Keratinocyte (primary cell): Measurements from ENCODE around the gene GDPD2. TPM values are rescaled to one million over a fixed set of nuclear protein-coding genes. Genes with fewer than 3 reads are reported as not detected.

ENCODE experiments used
- DNase-seq: peaks from one replicate; pipeline ENCODE4 v3.0.0-alpha.2; 2011; ENCODE audit warnings: low read depth, missing footprints, low spot score
- FAIRE-seq: peaks from 2 replicates; lab custom pipeline; 2011; peaks lifted over from hg19 to GRCh38; lab: Jason Lieb, UNC
- H2AFZ ChIP-seq: 2 replicates; pipeline ENCODE4 v1.6.0; 2012; ENCODE audit warnings: low read length, control low read depth, inconsistent platforms; ENCODE audit not compliant: control insufficient read depth
- H3K27ac ChIP-seq: 2 replicates; pipeline ENCODE4 v1.5.1; 2011; ENCODE audit warnings: low read length; ENCODE audit not compliant: control insufficient read depth, insufficient read depth
- H3K27me3 ChIP-seq: 3 replicates; pipeline ENCODE4 v1.6.0; 2011; ENCODE audit warnings: low read length; ENCODE audit not compliant: control insufficient read depth, insufficient read depth; ENCODE audit errors: extremely low read depth
- H3K36me3 ChIP-seq, 2 experiments: 2 replicates in 1 of 2; 3 replicates in 1 of 2; pipeline ENCODE4 v1.5.1; 2011; ENCODE audit warnings: low read length in 2 of 2, mild to moderate bottlenecking in 1 of 2; ENCODE audit not compliant: control insufficient read depth in 2 of 2, insufficient read depth in 2 of 2; ENCODE audit errors: extremely low read depth in 1 of 2
- H3K4me1 ChIP-seq: 3 replicates; pipeline ENCODE4 v1.5.1; 2011; ENCODE audit warnings: low read length; ENCODE audit not compliant: control insufficient read depth, insufficient read depth; ENCODE audit errors: extremely low read depth
- H3K4me2 ChIP-seq: 3 replicates; pipeline ENCODE4 v1.6.0; 2011; ENCODE audit warnings: low read depth, low read length; ENCODE audit not compliant: control insufficient read depth, insufficient read depth; ENCODE audit errors: extremely low read depth
- H3K4me3 ChIP-seq, 3 experiments: fragments of 200-600 bp in 1 of 3; sonication (generic) in 1 of 3; 2 replicates in 2 of 3; 3 replicates in 1 of 3; pipeline ENCODE4 v1.5.1; 2011 to 2016; ENCODE audit warnings: low read length in 3 of 3, mild to moderate bottlenecking in 3 of 3, control low read depth in 2 of 3, inconsistent platforms in 1 of 3, low read depth in 1 of 3, mixed read lengths in 1 of 3, mixed run types in 1 of 3, moderate library complexity in 1 of 3; ENCODE audit not compliant: control insufficient read depth in 2 of 3, insufficient read depth in 2 of 3; ENCODE audit errors: extremely low read depth in 1 of 3
- H3K79me2 ChIP-seq: 2 replicates; pipeline ENCODE4 v1.6.0; 2012; ENCODE audit warnings: low read length; ENCODE audit not compliant: control insufficient read depth, insufficient read depth
- H3K9ac ChIP-seq: 3 replicates; pipeline ENCODE4 v1.6.0; 2011; ENCODE audit warnings: low read length; ENCODE audit not compliant: control insufficient read depth, insufficient read depth; ENCODE audit errors: extremely low read depth
- H3K9me1 ChIP-seq: 3 replicates; pipeline ENCODE4 v1.6.0; 2011; ENCODE audit warnings: low read length; ENCODE audit not compliant: control insufficient read depth, insufficient read depth; ENCODE audit errors: extremely low read depth
- H3K9me3 ChIP-seq: 2 replicates; pipeline ENCODE4 v1.5.1; 2012; ENCODE audit warnings: low read depth, low read length; ENCODE audit not compliant: control insufficient read depth
- H4K20me1 ChIP-seq: 3 replicates; pipeline ENCODE4 v1.6.0; 2011; ENCODE audit warnings: low read length; ENCODE audit not compliant: control insufficient read depth, insufficient read depth; ENCODE audit errors: extremely low read depth
- CTCF ChIP-seq, 3 experiments: IDR thresholded peaks in 1 of 3; conservative IDR thresholded peaks in 1 of 3; optimal IDR thresholded peaks in 1 of 3; 2 replicates in 2 of 3; 3 replicates in 1 of 3; pipeline versions ENCODE3 to v1.5.1; 2011; ENCODE audit warnings: low read length in 3 of 3, mild to moderate bottlenecking in 3 of 3, moderate library complexity in 2 of 3, control low read depth in 1 of 3, inconsistent platforms in 1 of 3; ENCODE audit not compliant: insufficient read depth in 2 of 3; ENCODE audit errors: extremely low read depth in 1 of 3
- EZH2 ChIP-seq: IDR thresholded peaks from one replicate; pipeline ENCODE4 v1.6.1; 2012; ENCODE audit warnings: inconsistent platforms, mild to moderate bottlenecking, low read length, moderate library complexity
- dilution Hi-C: fragments of 300-500 bp; cut with MboI; formaldehyde crosslinking; loops from one replicate; pipeline ENCODE4 v1.7.0; 2020; ENCODE audit warnings: low sequenced_read_pairs; ENCODE audit not compliant: extremely low pct_ligation_motif_present
- polyA plus RNA-seq, 5 experiments: library from polyadenylated mRNA; depleted of rRNA in 3 of 5; stranded (reverse) in 3 of 5; stranded (forward) in 1 of 5; unstranded in 1 of 5; fragments of >200 nt; gene quantifications; 1 replicate in 1 of 5; 2 replicates in 3 of 5; 3 replicates in 1 of 5; pipeline versions ENCODE4 v1.2.1 to v1.2.3, GENCODE V29; 2011 to 2012; ENCODE audit warnings: missing spikeins in 2 of 5, low read depth in 1 of 5, low replicate concordance in 1 of 5

Gene GDPD2
- polyA plus RNA-seq, 1 donor (not counting 4 experiments of a cell fraction or from before 2014, with no cell fraction given) = 7.2 TPM

GRCh38 chrX:70466968-70467367 is 43.9 kb downstream of the GDPD2 start:
- H2AFZ ChIP-seq = no peak overlapping the region
- no peak overlapping the region for H3K4me2 ChIP-seq
- H3K9ac ChIP-seq = no peak overlapping the region
- FAIRE-seq (no peak), DNase-seq (no peak)
- dilution Hi-C loops = no loop called here
- no peaks in the 10 kb centered on the region for H3K4me1 ChIP-seq
- no peaks in the 10 kb centered on the region for H4K20me1 ChIP-seq
- H3K27ac ChIP-seq = no peak overlapping the region
- H3K4me3 ChIP-seq = no peak overlapping the region
- no peaks in the 10 kb centered on the region for H3K79me2 ChIP-seq
- no peaks in the 10 kb centered on the region for H3K9me1 ChIP-seq
- no peaks in the 10 kb centered on the region for H3K9me3 ChIP-seq
- TF ChIP-seq EZH2 (no peak), CTCF (optimal IDR thresholded peaks at IDR 0.05 in 1 of 3, IDR thresholded peaks at IDR 0.05 in 1 of 3, conservative IDR thresholded peaks at IDR 0.05 in 1 of 3; ENCODE audit: extremely low read depth in 1 of 3, insufficient read depth in 2 of 3, low read length in 3 of 3) (no peak)
- H3K27me3 ChIP-seq = no peaks in the 10 kb centered on the region
- H3K36me3 ChIP-seq = no peaks in the 10 kb centered on the region

- Histone ChIP-seq H3K27me3 (no peaks in the 10 kb centered on the region), H3K9ac (no peak overlapping the region), H4K20me1 (no peaks in the 10 kb centered on the region), H3K4me2 (no peak overlapping the region), H3K9me1 (no peaks in the 10 kb centered on the region), H2AFZ (no peak overlapping the region), H3K4me3 (no peak overlapping the region), H3K4me1 (no peaks in the 10 kb centered on the region), H3K36me3 (no peaks in the 10 kb centered on the region), H3K27ac (no peak overlapping the region), H3K9me3 (no peaks in the 10 kb centered on the region), H3K79me2 (no peaks in the 10 kb centered on the region)
- FAIRE-seq (no peak), DNase-seq (no peak)
- dilution Hi-C loops = no loop called here
- TF ChIP-seq CTCF (optimal IDR thresholded peaks at IDR 0.05 in 1 of 3, IDR thresholded peaks at IDR 0.05 in 1 of 3, conservative IDR thresholded peaks at IDR 0.05 in 1 of 3; ENCODE audit: extremely low read depth in 1 of 3, insufficient read depth in 2 of 3, low read length in 3 of 3) = no peak
- TF ChIP-seq EZH2 = no peak
Measured at GRCh38 chrX:70468709-70469108, 45.6 kb downstream of the GDPD2 start.
